GM23338 (cell line): ENCODE results near the gene STK11IP. TPM values are rescaled to one million over a fixed set of nuclear protein-coding genes. Genes with fewer than 3 reads are reported as not detected.

Source experiments
- ATAC-seq: fragments of 200-7000 bp; cut with Tn5 transposase; 3 replicates; pipeline ENCODE4 v1.9.1; 2020
- DNase-seq: peaks from one replicate; pipeline ENCODE4 v3.0.0-alpha.2; 2015; ENCODE audit warnings: low spot score
- H2AFZ ChIP-seq: fragments of 200-600 bp; sonication (generic); 2 replicates; pipeline ENCODE4 v1.8.0; 2016; ENCODE audit warnings: antibody characterized with exemption, mild to moderate bottlenecking, moderate library complexity
- H3F3A ChIP-seq: fragments of 200-600 bp; sonication (generic); replicated peaks from 2 replicates; pipeline ENCODE4 v1.8.0; 2017; ENCODE audit warnings: antibody characterized with exemption, mixed run types, low read depth
- H3K27ac ChIP-seq: fragments of 200-600 bp; sonication (generic); 2 replicates; pipeline ENCODE4 v1.6.1; 2016; ENCODE audit warnings: low read depth
- H3K27me3 ChIP-seq: fragments of 200-600 bp; sonication (generic); 2 replicates; pipeline ENCODE4 v1.8.0; 2016; ENCODE audit warnings: mild to moderate bottlenecking, mixed run types, moderate library complexity; ENCODE audit not compliant: insufficient read depth
- H3K36me3 ChIP-seq: fragments of 200-600 bp; sonication (generic); 2 replicates; pipeline ENCODE4 v1.8.0; 2016; ENCODE audit warnings: mild to moderate bottlenecking; ENCODE audit not compliant: insufficient read depth
- H3K4me1 ChIP-seq: fragments of 200-600 bp; sonication (generic); 2 replicates; pipeline ENCODE4 v1.8.0; 2016; ENCODE audit warnings: mild to moderate bottlenecking, moderate library complexity; ENCODE audit not compliant: insufficient read depth
- H3K4me2 ChIP-seq: fragments of 200-600 bp; sonication (generic); 2 replicates; pipeline ENCODE4 v1.7.1; 2017; ENCODE audit warnings: mixed run types
- H3K4me3 ChIP-seq: fragments of 200-600 bp; sonication (generic); 2 replicates; pipeline ENCODE4 v1.6.1; 2016; ENCODE audit warnings: mixed run types
- H3K79me2 ChIP-seq: fragments of 200-600 bp; sonication (generic); replicated peaks from 2 replicates; pipeline ENCODE4 v1.8.0; 2017; ENCODE audit warnings: mild to moderate bottlenecking; ENCODE audit not compliant: insufficient read depth
- H3K9me2 ChIP-seq: fragments of 200-600 bp; sonication (generic); 2 replicates; pipeline ENCODE4 v1.8.0; 2017; ENCODE audit not compliant: insufficient read depth
- H4K20me1 ChIP-seq: fragments of 200-600 bp; sonication (generic); replicated peaks from 2 replicates; pipeline ENCODE4 v1.8.0; 2017; ENCODE audit warnings: mild to moderate bottlenecking; ENCODE audit not compliant: insufficient read depth
- H3K27ac Mint-ChIP-seq: 2 replicates; pipeline ENCODE4 v1.8.0; 2020; ENCODE audit warnings: inconsistent platforms, mild to moderate bottlenecking, moderate library complexity, mixed read lengths
- H3K27me3 Mint-ChIP-seq: 3 replicates; pipeline ENCODE4 v1.8.0; 2022; ENCODE audit warnings: low read depth, mild to moderate bottlenecking, moderate library complexity, mixed read lengths, inconsistent platforms; ENCODE audit not compliant: insufficient read depth, poor library complexity
- H3K36me3 Mint-ChIP-seq: 3 replicates; pipeline ENCODE4 v1.8.0; 2021; ENCODE audit warnings: low read depth, mild to moderate bottlenecking, inconsistent platforms, moderate library complexity, mixed read lengths
- H3K4me1 Mint-ChIP-seq: 3 replicates; pipeline ENCODE4 v1.8.0; 2020; ENCODE audit warnings: mild to moderate bottlenecking, inconsistent platforms, mixed read lengths
- H3K4me3 Mint-ChIP-seq: 3 replicates; pipeline ENCODE4 v1.8.0; 2021; ENCODE audit warnings: moderate library complexity, mild to moderate bottlenecking, inconsistent platforms, mixed read lengths
- H3K9me3 Mint-ChIP-seq: 3 replicates; pipeline ENCODE4 v1.8.0; 2020; ENCODE audit warnings: moderate library complexity, mild to moderate bottlenecking, inconsistent platforms, mixed read lengths
- CREB1 ChIP-seq: fragments of 250-450 bp; sonication (Bioruptor Pico); IDR thresholded peaks from 2 replicates; pipeline ENCODE4 v1.5.0; 2020; ENCODE audit warnings: low read depth, mild to moderate bottlenecking, moderate library complexity
- ETS1 ChIP-seq: IDR thresholded peaks from 2 replicates; pipeline ENCODE4 v1.6.1; 2016; ENCODE audit warnings: antibody characterized with exemption
- EZH2 ChIP-seq: fragments of 200-600 bp; sonication (generic); IDR thresholded peaks from one replicate; pipeline ENCODE4 v1.8.0; 2017; ENCODE audit warnings: antibody characterized with exemption, mild to moderate bottlenecking, low read depth; ENCODE audit not compliant: unreplicated experiment
- EZH2phosphoT487 ChIP-seq: fragments of 200-600 bp; sonication (generic); IDR thresholded peaks from one replicate; pipeline ENCODE4 v1.8.1; 2018; ENCODE audit warnings: antibody characterized with exemption; ENCODE audit not compliant: unreplicated experiment
- JUNB ChIP-seq: IDR thresholded peaks from one replicate; pipeline ENCODE4 v1.6.1; 2016; ENCODE audit warnings: antibody characterized with exemption; ENCODE audit not compliant: unreplicated experiment
- NANOG ChIP-seq: IDR thresholded peaks from 2 replicates; pipeline ENCODE4 v1.6.1; 2016; ENCODE audit warnings: antibody characterized with exemption, borderline replicate concordance
- POLR2AphosphoS5 ChIP-seq: IDR thresholded peaks from 2 replicates; pipeline ENCODE4 v1.6.1; 2016; ENCODE audit warnings: antibody characterized with exemption, low read depth
- REST ChIP-seq: IDR thresholded peaks from one replicate; pipeline ENCODE4 v1.6.1; 2018; ENCODE audit warnings: antibody characterized with exemption; ENCODE audit not compliant: unreplicated experiment
- STAT1 ChIP-seq: IDR thresholded peaks from one replicate; pipeline ENCODE4 v1.6.1; 2016; ENCODE audit warnings: antibody characterized with exemption; ENCODE audit not compliant: unreplicated experiment
- ZNF114 ChIP-seq: fragments of 250-450 bp; sonication (Bioruptor Pico); IDR thresholded peaks from 2 replicates; pipeline ENCODE4 v1.5.0; 2020; ENCODE audit warnings: mild to moderate bottlenecking, moderate library complexity
- ZNF331 ChIP-seq: fragments of 250-450 bp; sonication (Bioruptor Pico); IDR thresholded peaks from 2 replicates; pipeline ENCODE4 v1.5.0; 2020; ENCODE audit warnings: low read depth, mild to moderate bottlenecking, moderate library complexity
- polyA plus RNA-seq: library from polyadenylated mRNA; unstranded; fragments of >200 nt; fragmentation: Nextera tagmentation; extraction: Ambion mirVana; gene quantifications from 2 replicates; pipeline ENCODE4 v1.2.1, GENCODE V29; 2016
- total RNA-seq: library from RNA; depleted of rRNA; stranded (reverse); fragments of >200 nt; shearing (Covaris generic); gene quantifications from 2 replicates; pipeline ENCODE4 v1.2.3, GENCODE V29; 2014
- TF ChIP-seq, protein P1 (sequence below): fragments of 250-450 bp; sonication (Bioruptor Pico); IDR thresholded peaks from 2 replicates; pipeline ENCODE4 v1.5.0; 2020; ENCODE audit warnings: mild to moderate bottlenecking, moderate library complexity
- TF ChIP-seq, protein P2 (sequence below), 2 experiments: fragments of 200-600 bp in 1 of 2; sonication (generic) in 1 of 2; conservative IDR thresholded peaks; 2 replicates each; pipeline versions ENCODE4 v1.5.1 to v1.6.1; 2016 to 2017; ENCODE audit warnings: antibody characterized with exemption in 2 of 2, low read depth in 2 of 2, mild to moderate bottlenecking in 2 of 2, moderate library complexity in 1 of 2

Gene STK11IP
- total and polyA plus RNA-seq, 2 experiments from 2014 or later: 16.6 to 28.1 TPM

DNA sequence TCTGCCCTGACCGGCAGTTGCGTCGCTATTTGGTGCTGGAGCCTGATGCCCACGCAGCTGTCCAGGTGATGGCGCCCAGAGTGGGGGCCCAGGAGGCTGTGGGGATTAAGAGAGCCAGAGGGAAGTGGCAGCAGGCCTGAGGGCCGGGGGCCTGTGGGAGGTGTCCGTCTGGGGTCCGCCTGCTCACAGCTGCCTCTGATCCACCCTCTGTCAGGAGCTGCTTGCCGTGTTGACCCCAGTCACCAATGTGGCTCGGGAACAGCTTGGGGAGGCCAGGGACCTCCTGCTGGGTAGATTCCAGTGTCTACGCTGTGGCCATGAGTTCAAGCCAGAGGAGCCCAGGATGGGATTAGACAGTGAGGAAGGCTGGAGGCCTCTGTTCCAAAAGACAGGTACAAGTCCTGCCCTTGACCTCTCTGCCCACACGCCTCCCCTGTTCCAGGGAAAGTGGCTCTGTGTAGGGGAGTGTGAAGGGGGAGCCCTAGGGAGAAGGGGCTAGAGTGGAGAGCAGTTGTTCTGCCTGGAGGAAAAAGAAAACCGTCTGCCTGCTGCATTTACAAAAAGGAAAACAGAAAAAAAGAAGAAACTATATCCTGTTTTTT lies 11.6 kb downstream of the STK11IP start:
- H3K4me1 Mint-ChIP-seq: peaks cover 5% of the 10 kb centered on the region; the same call in 2 of the 3 replicates
- H3K27me3 ChIP-seq: no peaks in the 10 kb centered on the region
- H3K4me3 ChIP-seq: no peak overlapping the region
- no peak for TF ChIP-seq CREB1 (CRISPR knock-in tag)
- TF ChIP-seq ETS1: no peak
- TF ChIP-seq, protein P1, sequence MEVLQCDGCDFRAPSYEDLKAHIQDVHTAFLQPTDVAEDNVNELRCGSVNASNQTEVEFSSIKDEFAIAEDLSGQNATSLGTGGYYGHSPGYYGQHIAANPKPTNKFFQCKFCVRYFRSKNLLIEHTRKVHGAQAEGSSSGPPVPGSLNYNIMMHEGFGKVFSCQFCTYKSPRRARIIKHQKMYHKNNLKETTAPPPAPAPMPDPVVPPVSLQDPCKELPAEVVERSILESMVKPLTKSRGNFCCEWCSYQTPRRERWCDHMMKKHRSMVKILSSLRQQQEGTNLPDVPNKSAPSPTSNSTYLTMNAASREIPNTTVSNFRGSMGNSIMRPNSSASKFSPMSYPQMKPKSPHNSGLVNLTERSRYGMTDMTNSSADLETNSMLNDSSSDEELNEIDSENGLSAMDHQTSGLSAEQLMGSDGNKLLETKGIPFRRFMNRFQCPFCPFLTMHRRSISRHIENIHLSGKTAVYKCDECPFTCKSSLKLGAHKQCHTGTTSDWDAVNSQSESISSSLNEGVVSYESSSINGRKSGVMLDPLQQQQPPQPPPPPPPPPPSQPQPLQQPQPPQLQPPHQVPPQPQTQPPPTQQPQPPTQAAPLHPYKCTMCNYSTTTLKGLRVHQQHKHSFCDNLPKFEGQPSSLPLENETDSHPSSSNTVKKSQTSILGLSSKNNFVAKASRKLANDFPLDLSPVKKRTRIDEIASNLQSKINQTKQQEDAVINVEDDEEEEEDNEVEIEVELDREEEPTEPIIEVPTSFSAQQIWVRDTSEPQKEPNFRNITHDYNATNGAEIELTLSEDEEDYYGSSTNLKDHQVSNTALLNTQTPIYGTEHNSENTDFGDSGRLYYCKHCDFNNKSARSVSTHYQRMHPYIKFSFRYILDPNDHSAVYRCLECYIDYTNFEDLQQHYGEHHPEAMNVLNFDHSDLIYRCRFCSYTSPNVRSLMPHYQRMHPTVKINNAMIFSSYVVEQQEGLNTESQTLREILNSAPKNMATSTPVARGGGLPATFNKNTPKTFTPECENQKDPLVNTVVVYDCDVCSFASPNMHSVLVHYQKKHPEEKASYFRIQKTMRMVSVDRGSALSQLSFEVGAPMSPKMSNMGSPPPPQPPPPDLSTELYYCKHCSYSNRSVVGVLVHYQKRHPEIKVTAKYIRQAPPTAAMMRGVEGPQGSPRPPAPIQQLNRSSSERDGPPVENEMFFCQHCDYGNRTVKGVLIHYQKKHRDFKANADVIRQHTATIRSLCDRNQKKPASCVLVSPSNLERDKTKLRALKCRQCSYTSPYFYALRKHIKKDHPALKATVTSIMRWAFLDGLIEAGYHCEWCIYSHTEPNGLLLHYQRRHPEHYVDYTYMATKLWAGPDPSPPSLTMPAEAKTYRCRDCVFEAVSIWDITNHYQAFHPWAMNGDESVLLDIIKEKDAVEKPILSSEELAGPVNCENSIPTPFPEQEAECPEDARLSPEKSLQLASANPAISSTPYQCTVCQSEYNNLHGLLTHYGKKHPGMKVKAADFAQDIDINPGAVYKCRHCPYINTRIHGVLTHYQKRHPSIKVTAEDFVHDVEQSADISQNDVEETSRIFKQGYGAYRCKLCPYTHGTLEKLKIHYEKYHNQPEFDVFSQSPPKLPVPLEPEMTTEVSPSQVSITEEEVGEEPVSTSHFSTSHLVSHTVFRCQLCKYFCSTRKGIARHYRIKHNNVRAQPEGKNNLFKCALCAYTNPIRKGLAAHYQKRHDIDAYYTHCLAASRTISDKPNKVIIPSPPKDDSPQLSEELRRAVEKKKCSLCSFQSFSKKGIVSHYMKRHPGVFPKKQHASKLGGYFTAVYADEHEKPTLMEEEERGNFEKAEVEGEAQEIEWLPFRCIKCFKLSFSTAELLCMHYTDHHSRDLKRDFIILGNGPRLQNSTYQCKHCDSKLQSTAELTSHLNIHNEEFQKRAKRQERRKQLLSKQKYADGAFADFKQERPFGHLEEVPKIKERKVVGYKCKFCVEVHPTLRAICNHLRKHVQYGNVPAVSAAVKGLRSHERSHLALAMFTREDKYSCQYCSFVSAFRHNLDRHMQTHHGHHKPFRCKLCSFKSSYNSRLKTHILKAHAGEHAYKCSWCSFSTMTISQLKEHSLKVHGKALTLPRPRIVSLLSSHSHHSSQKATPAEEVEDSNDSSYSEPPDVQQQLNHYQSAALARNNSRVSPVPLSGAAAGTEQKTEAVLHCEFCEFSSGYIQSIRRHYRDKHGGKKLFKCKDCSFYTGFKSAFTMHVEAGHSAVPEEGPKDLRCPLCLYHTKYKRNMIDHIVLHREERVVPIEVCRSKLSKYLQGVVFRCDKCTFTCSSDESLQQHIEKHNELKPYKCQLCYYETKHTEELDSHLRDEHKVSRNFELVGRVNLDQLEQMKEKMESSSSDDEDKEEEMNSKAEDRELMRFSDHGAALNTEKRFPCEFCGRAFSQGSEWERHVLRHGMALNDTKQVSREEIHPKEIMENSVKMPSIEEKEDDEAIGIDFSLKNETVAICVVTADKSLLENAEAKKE (CRISPR knock-in tag): no peak
- no peak for TF ChIP-seq ZNF114 (CRISPR knock-in tag)
- no peak for TF ChIP-seq JUNB
- TF ChIP-seq NANOG: no peak
- TF ChIP-seq STAT1: no peak
- TF ChIP-seq ZNF331 (CRISPR knock-in tag): no peak
- TF ChIP-seq REST: no peak
- TF ChIP-seq EZH2phosphoT487: no peak
- no peak for TF ChIP-seq POLR2AphosphoS5
- TF ChIP-seq EZH2: no peak
- TF ChIP-seq, protein P2, sequence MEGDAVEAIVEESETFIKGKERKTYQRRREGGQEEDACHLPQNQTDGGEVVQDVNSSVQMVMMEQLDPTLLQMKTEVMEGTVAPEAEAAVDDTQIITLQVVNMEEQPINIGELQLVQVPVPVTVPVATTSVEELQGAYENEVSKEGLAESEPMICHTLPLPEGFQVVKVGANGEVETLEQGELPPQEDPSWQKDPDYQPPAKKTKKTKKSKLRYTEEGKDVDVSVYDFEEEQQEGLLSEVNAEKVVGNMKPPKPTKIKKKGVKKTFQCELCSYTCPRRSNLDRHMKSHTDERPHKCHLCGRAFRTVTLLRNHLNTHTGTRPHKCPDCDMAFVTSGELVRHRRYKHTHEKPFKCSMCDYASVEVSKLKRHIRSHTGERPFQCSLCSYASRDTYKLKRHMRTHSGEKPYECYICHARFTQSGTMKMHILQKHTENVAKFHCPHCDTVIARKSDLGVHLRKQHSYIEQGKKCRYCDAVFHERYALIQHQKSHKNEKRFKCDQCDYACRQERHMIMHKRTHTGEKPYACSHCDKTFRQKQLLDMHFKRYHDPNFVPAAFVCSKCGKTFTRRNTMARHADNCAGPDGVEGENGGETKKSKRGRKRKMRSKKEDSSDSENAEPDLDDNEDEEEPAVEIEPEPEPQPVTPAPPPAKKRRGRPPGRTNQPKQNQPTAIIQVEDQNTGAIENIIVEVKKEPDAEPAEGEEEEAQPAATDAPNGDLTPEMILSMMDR (conservative IDR thresholded peaks at IDR 0.05; ENCODE audit: low read depth in 2 of 2): no peak
- no peaks in the 10 kb centered on the region for H3K4me1 ChIP-seq
- H3K4me2 ChIP-seq: no peak overlapping the region
- no peaks in the 10 kb centered on the region for H4K20me1 ChIP-seq
- no peak for ATAC-seq
- no peaks in the 10 kb centered on the region for H3K79me2 ChIP-seq
- H3F3A ChIP-seq: 0 out of 2 replicates have a peak, but pooled peaks cover 3% of the 10 kb centered on the region
- no peak for DNase-seq
- no peak overlapping the region for H3K27ac ChIP-seq
- H3K36me3 Mint-ChIP-seq: peaks cover 35% of the 10 kb centered on the region; the same call in 1 of the 3 replicates
- H2AFZ ChIP-seq: no peak overlapping the region
- H3K27me3 Mint-ChIP-seq: peaks cover 17% of the 10 kb centered on the region
- no peak overlapping the region for H3K27ac Mint-ChIP-seq
- H3K9me2 ChIP-seq: no peaks in the 10 kb centered on the region
- no peaks in the 10 kb centered on the region for H3K9me3 Mint-ChIP-seq
- no peak overlapping the region for H3K4me3 Mint-ChIP-seq
- H3K36me3 ChIP-seq: no peaks in the 10 kb centered on the region
